Uterine smooth muscle cell (primary cell): Measurements from ENCODE around the gene FSCN2. TPM values are rescaled to one million over a fixed set of nuclear protein-coding genes. Genes with fewer than 3 reads are reported as not detected.

Experiments
- total RNA-seq: library from RNA; depleted of rRNA; stranded (reverse); fragments of >200 nt; gene quantifications from 2 replicates; pipeline ENCODE4 v1.2.3, GENCODE V29; 2014

Gene FSCN2, protein sequence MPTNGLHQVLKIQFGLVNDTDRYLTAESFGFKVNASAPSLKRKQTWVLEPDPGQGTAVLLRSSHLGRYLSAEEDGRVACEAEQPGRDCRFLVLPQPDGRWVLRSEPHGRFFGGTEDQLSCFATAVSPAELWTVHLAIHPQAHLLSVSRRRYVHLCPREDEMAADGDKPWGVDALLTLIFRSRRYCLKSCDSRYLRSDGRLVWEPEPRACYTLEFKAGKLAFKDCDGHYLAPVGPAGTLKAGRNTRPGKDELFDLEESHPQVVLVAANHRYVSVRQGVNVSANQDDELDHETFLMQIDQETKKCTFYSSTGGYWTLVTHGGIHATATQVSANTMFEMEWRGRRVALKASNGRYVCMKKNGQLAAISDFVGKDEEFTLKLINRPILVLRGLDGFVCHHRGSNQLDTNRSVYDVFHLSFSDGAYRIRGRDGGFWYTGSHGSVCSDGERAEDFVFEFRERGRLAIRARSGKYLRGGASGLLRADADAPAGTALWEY
- 1.5 and 4.6 TPM in 2 replicates for total RNA-seq

DNA sequence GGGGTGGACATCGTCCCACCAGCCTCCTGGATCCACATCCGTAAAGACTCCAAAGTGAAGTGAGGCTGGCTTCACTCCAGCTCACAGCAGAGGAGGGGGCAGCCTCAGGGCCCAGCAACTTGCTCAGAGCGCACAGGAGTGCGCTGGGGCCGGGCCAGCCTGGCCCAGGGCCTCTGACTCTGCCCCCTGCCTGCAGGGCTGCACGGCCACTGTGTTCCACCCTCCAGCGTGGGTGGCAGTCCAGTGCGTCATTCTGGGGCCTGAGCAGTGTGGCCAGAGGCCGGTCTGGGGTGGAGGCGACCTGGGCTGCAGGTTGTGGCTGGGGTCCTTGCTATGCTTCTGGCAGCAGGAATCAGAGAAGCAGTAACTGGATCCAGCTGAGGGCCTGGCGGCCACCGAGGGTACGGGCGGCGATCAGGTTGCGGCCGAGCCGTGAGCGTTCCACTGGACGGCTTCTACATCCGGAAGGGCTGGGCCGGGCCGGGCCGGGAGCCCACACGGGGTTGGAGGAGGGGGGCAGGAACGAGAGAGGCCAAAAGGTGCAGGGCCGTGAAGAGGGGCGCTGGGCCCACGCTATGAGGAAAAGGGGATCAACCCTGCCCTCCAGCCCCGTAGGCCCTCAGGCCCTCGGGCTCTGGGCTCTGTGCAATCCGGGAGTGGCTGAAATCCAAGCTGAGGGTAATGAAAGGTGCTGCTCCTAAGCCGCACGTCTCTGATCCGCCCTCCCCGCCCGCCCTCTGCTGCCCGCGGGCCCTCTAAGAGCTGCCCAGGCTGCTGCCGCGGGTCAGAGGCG lies at the start of gene FSCN2:
TSS of gene FSCN2 (plus strand) at position 787 of the 793 bp plus-strand sequence. CDS start 155 bp downstream, outside the sequence.

DNA sequence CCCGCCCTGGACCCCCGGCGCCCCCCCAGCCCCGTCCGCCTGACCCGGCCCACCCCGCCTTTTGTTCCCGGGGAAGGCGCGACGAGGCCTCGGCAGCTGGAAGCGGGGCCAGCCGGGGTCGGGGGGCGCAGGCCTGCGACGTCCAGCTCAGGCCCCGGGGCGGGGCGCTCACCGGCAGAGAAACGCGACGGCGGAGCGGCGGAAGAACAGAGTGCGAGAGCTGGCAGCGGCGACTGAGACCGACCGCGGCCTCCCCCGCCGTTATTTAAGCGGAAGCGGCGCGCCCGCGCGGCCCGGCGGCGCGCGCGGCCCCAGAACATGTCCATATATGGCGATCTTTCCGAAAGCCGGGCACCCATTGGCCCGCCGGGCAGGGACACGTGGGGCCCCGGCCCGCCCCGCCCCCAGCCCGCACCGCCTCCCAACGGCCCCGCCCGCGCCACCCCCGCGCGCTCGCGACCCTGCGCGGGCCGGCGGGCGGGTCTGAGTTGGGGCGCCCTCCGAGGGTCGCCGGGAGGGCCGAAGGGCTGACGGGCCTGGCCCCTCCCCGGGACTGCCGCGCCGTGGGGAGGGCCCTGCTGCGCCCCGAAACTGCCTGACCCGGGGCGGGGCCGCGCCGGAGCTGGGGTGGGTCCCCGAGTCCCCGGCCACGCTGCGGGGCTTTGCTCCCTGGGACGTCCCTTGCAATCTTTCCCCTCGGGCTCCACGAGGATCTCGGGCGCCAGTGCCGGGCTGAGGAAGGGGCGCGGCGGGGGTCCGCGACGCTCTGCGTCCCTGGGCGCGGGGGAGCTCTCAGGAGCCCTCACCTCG lies 15.4 kb upstream of the FSCN2 start, which contains the start of gene ACTG1:
TSS of gene ACTG1 (minus strand) at position 238 of the 810 bp plus-strand sequence. CDS start 445 bp downstream, outside the sequence.

DNA sequence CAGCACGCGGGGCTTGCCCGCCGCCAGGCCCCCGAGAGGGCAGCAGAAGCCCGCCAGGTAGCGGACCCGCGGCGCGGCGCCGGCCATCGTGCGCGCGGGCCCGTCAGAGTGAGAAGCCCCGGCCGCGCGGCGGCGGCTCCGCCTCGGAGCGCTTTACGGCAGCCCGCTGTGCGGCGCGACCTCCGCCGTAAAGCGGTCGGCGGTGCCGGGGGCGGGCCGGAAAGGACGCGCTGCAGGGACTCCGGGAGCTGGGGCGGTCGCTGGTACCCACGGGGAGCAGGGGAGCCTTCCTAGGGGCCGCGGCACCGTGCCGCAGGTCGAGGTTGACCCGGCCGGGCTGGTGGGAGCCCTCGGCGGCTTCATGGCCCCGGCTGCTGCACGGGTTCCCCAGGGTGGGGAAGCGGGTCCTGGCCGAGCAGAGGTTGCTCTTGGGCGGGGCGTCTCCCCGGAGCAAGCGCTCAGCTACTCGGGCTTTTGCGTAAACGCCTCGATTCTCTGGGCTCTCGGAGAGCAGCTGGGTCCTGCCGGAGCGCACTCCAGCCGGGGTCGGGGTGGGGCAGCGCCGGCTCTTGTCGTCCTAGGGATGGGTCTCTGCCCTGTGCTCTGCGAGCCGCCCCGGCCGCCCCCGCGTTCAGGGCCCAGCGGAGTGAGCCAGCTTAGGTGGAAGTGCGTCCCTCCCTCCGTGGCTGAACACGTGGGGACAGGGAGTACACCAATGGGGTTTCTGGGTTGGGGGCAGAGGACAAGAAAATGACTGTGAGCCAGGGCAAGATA lies 24.3 kb downstream of the FSCN2 start, which contains the start of gene FAAP100:
TSS of gene FAAP100 (minus strand) at position 110 of the 774 bp plus-strand sequence. CDS start at position 87, 23 bp downstream.

Other genes starting within 250 kb of the FSCN2 start
- 66.0 and 117 TPM in 2 replicates for gene SLC38A10, start 233.1 kb upstream of the FSCN2 start, total RNA-seq
- gene BAHCC1, start 132.9 kb upstream of the FSCN2 start, total RNA-seq = 3.3 and 4.6 TPM in 2 replicates
- gene ACTG1, start 15.6 kb upstream of the FSCN2 start, total RNA-seq = 7,210 and 9,433 TPM in 2 replicates
- gene FAAP100, start 24.0 kb downstream of the FSCN2 start, total RNA-seq = 17.8 and 21.4 TPM in 2 replicates
- gene NPLOC4, start 108.7 kb downstream of the FSCN2 start, total RNA-seq = 80.0 and 98.2 TPM in 2 replicates
- gene TSPAN10, start 108.8 kb downstream of the FSCN2 start, total RNA-seq = 1.3 and 4.0 TPM in 2 replicates
- 0.25 TPM in 1 of 2 replicates, not detected in the other for gene PDE6G, start 128.2 kb downstream of the FSCN2 start, total RNA-seq
- 34.0 and 38.5 TPM in 2 replicates for gene OXLD1, start 138.2 kb downstream of the FSCN2 start, total RNA-seq
- 11.0 and 12.0 TPM in 2 replicates for gene CCDC137, start 138.4 kb downstream of the FSCN2 start, total RNA-seq
- 24.2 and 25.0 TPM in 2 replicates for gene ARL16, start 155.4 kb downstream of the FSCN2 start, total RNA-seq
- gene HGS, start 155.6 kb downstream of the FSCN2 start, total RNA-seq = 104 and 130 TPM in 2 replicates
- gene MRPL12, start 175.0 kb downstream of the FSCN2 start, total RNA-seq = 8.6 and 11.8 TPM in 2 replicates
- 11.0 and 31.7 TPM in 2 replicates for gene SLC25A10, start 183.9 kb downstream of the FSCN2 start, total RNA-seq